Neural crest cell (in vitro differentiated cells): ENCODE measurements around the gene F11R. TPM values are rescaled to one million over a fixed set of nuclear protein-coding genes. Genes with fewer than 3 reads are reported as not detected.

Experiments
- DNase-seq: peaks from one replicate; pipeline ENCODE4 v3.0.0; 2021; ENCODE audit warnings: low read depth, mixed read lengths, low spot score
- H3K27ac Mint-ChIP-seq: one replicate; pipeline ENCODE4 v1.8.0; 2021; ENCODE audit warnings: mild to moderate bottlenecking, mixed read lengths; ENCODE audit not compliant: unreplicated experiment
- H3K27me3 Mint-ChIP-seq: 2 replicates; pipeline ENCODE4 v1.8.0; 2021; ENCODE audit warnings: low read depth, mild to moderate bottlenecking, mixed read lengths
- H3K36me3 Mint-ChIP-seq: 2 replicates; pipeline ENCODE4 v1.8.0; 2021; ENCODE audit warnings: low read depth, mild to moderate bottlenecking, mixed read lengths
- H3K4me1 Mint-ChIP-seq: 2 replicates; pipeline ENCODE4 v1.8.0; 2021; ENCODE audit warnings: mixed read lengths
- H3K4me3 Mint-ChIP-seq: one replicate; pipeline ENCODE4 v1.8.0; 2021; ENCODE audit warnings: mild to moderate bottlenecking, mixed read lengths
- H3K9me3 Mint-ChIP-seq: 2 replicates; pipeline ENCODE4 v1.8.0; 2021; ENCODE audit warnings: mixed read lengths
- CTCF ChIP-seq: fragments of 200-600 bp; sonication (generic); conservative IDR thresholded peaks from 2 replicates; pipeline ENCODE4 v1.5.0; 2021; ENCODE audit warnings: antibody characterized with exemption, mild to moderate bottlenecking
- total RNA-seq: library from RNA; stranded (reverse); gene quantifications from 2 replicates; pipeline ENCODE4 v1.2.1, GENCODE V29; 2021

F11R gene
- total RNA-seq, 1 donor from 2014 or later = 3.5 TPM

GRCh38 chr1:161044908-161045735 is 24.2 kb upstream of the F11R start:
- Mint-ChIP-seq H3K27ac (peak overlapping the region; percentile 99), H3K36me3 (peaks cover 41% of the 10 kb centered on the region), H3K27me3 (peaks cover 18% of the 10 kb centered on the region), H3K4me1 (peaks cover 27% of the 10 kb centered on the region), H3K4me3 (peak overlapping the region; percentile 94), H3K9me3 (peaks cover 17% of the 10 kb centered on the region)
- TF ChIP-seq CTCF = no peak
- peak; percentile 47 for DNase-seq

GRCh38 chr1:161044535-161044907 is 23.6 kb upstream of the F11R start:
- TF ChIP-seq CTCF = no peak
- H3K27ac Mint-ChIP-seq = peak overlapping the region; percentile 90
- H3K36me3 Mint-ChIP-seq = peaks cover 45% of the 10 kb centered on the region
- peaks cover 18% of the 10 kb centered on the region for H3K27me3 Mint-ChIP-seq
- peak overlapping the region; percentile 94 for H3K4me3 Mint-ChIP-seq
- peaks cover 27% of the 10 kb centered on the region for H3K4me1 Mint-ChIP-seq
- peaks cover 17% of the 10 kb centered on the region for H3K9me3 Mint-ChIP-seq
- no peak for DNase-seq

GRCh38 chr1:161039546-161039945 is 18.6 kb upstream of the F11R start:
- Mint-ChIP-seq H3K4me3 (peak overlapping the region; percentile 81), H3K27me3 (no peaks in the 10 kb centered on the region), H3K27ac (no peak overlapping the region), H3K36me3 (peaks cover 19% of the 10 kb centered on the region), H3K9me3 (no peaks in the 10 kb centered on the region), H3K4me1 (peaks cover 25% of the 10 kb centered on the region)
- DNase-seq = no peak
- no peak for TF ChIP-seq CTCF

GRCh38 chr1:161039154-161039545 is 18.2 kb upstream of the F11R start:
- Mint-ChIP-seq H3K4me3 (peak overlapping the region; percentile 81), H3K27ac (no peak overlapping the region), H3K36me3 (peaks cover 19% of the 10 kb centered on the region), H3K4me1 (peaks cover 21% of the 10 kb centered on the region), H3K9me3 (no peaks in the 10 kb centered on the region), H3K27me3 (no peaks in the 10 kb centered on the region)
- peak; percentile 4 for TF ChIP-seq CTCF
- no peak for DNase-seq

- Mint-ChIP-seq H3K9me3 (no peaks in the 10 kb centered on the region), H3K4me1 (peaks cover 20% of the 10 kb centered on the region), H3K27ac (no peak within 1 kb of the TSS), H3K4me3 (peak within 1 kb of the TSS; percentile 81), H3K36me3 (peaks cover 19% of the 10 kb centered on the region), H3K27me3 (no peaks in the 10 kb centered on the region)
- peak; percentile 11 for TF ChIP-seq CTCF
- DNase-seq = no peak
These were observed 17.7 kb upstream of the F11R start, which contains the start of gene TSTD1 for GRCh38 chr1:161038523-161039153. Gene TSTD1, minus strand, starts transcription at chr1:161038964. Its CDS starts 75 bp downstream, at chr1:161038889.
